ENCODE results near the gene ASPG.

ASPG gene

GRCh38 chr14:104144911-104145825 is 59.7 kb downstream of the ASPG start:
- TF ChIP-seq, protein P1, sequence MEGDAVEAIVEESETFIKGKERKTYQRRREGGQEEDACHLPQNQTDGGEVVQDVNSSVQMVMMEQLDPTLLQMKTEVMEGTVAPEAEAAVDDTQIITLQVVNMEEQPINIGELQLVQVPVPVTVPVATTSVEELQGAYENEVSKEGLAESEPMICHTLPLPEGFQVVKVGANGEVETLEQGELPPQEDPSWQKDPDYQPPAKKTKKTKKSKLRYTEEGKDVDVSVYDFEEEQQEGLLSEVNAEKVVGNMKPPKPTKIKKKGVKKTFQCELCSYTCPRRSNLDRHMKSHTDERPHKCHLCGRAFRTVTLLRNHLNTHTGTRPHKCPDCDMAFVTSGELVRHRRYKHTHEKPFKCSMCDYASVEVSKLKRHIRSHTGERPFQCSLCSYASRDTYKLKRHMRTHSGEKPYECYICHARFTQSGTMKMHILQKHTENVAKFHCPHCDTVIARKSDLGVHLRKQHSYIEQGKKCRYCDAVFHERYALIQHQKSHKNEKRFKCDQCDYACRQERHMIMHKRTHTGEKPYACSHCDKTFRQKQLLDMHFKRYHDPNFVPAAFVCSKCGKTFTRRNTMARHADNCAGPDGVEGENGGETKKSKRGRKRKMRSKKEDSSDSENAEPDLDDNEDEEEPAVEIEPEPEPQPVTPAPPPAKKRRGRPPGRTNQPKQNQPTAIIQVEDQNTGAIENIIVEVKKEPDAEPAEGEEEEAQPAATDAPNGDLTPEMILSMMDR (IDR thresholded peaks at IDR 0.05): no peak

DNA sequence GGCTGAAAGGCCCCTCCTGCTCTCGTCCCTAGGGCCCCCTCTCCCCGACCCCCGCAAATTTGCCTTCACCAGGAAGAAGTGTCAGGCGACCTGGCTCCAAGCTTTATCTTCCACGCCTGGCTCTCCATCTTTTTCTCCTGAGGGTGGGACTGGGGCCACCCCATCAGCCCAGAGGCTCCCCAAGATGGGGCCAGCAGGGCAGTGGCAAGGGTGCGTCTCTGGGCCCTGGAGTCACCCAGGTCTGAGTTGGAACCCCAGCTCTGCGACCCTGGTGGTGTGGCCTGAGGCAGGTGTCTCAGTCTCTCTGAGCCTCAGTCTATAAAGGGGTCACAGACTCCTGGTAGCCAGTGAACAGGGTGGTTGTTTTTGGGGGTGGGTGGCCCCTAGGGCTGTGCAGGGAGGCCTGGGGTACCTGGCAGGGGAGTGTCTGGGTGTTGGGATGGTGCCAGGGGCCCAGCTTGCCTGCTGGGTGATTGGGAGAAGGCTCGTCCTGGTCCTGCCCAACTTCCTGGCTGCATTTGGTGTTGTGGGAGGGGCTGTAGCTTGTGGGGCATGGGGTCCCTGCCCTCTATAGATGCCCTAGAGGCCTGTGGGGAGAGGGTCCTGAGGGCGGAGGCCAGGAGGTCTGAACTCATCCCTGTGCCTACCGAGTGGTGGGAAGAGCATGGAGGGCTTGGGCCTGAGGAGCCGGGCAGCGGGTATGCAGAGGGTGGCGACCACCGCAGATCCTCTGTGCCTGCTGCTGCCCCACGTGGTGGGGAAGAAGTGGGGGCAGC is 60.5 kb downstream of the ASPG start:
- TF ChIP-seq, protein P1 (IDR thresholded peaks at IDR 0.05): no peak

GRCh38 chr14:104146651-104147345 is 61.3 kb downstream of the ASPG start:
- TF ChIP-seq, protein P1 (IDR thresholded peaks at IDR 0.05): no peak

- TF ChIP-seq, protein P1 (IDR thresholded peaks at IDR 0.05): no peak
These were observed 62.0 kb downstream of the ASPG start for GRCh38 chr14:104147346-104148125.

- TF ChIP-seq, protein P1 (IDR thresholded peaks at IDR 0.05): no peak
These were observed 63.2 kb downstream of the ASPG start for GRCh38 chr14:104148433-104149277.

GRCh38 chr14:104149278-104149595 is 63.7 kb downstream of the ASPG start:
- TF ChIP-seq, protein P1 (IDR thresholded peaks at IDR 0.05): no peak
